ENCODE results near the gene APBB1IP.

- no peak for TF ChIP-seq POLR2A (IDR thresholded peaks at IDR 0.05)
- TF ChIP-seq, protein P1, sequence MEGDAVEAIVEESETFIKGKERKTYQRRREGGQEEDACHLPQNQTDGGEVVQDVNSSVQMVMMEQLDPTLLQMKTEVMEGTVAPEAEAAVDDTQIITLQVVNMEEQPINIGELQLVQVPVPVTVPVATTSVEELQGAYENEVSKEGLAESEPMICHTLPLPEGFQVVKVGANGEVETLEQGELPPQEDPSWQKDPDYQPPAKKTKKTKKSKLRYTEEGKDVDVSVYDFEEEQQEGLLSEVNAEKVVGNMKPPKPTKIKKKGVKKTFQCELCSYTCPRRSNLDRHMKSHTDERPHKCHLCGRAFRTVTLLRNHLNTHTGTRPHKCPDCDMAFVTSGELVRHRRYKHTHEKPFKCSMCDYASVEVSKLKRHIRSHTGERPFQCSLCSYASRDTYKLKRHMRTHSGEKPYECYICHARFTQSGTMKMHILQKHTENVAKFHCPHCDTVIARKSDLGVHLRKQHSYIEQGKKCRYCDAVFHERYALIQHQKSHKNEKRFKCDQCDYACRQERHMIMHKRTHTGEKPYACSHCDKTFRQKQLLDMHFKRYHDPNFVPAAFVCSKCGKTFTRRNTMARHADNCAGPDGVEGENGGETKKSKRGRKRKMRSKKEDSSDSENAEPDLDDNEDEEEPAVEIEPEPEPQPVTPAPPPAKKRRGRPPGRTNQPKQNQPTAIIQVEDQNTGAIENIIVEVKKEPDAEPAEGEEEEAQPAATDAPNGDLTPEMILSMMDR (IDR thresholded peaks at IDR 0.05): no peak
Observed at GRCh38 chr10:26410356-26410755, 27.8 kb upstream of the APBB1IP start.

All from uterus (tissue), 2 donors.